HepG2 (cell line): ENCODE measurements around the gene PSORS1C2. TPM values are rescaled to one million over a fixed set of nuclear protein-coding genes. Genes with fewer than 3 reads are reported as not detected.
"Not testable (repeated sequence)": the region's sequence is repeated elsewhere in the genome, so short reads cannot be mapped to it uniquely, and the experiment has no call there.

Experiments
- ATAC-seq: fragments of 200-7000 bp; cut with Tn5 transposase; 3 replicates; pipeline ENCODE4 v1.9.1; 2020; ENCODE audit warnings: mild to moderate bottlenecking, moderate library complexity
- BruUV-seq: library from RNA; stranded (reverse); fragments of 400-500 nt; replicated peaks from 2 replicates; lab custom pipeline; 2021; lab: Mats Ljungman, UMichigan
- CTCF ChIA-PET: fragments of 300-600 bp; formaldehyde crosslinking; extraction: SDS; loops from one replicate; lab custom pipeline; 2021; ENCODE audit warnings: low total read pairs, inconsistent platforms, low intra/inter-chr PET ratio; lab: Yijun Ruan, JAX
- POLR2A ChIA-PET: fragments of 350-600 bp; sonication (Branson Sonifier 250); formaldehyde crosslinking; loops from one replicate; lab custom pipeline; 2020; ENCODE audit warnings: antibody characterized with exemption, inconsistent platforms; lab: Yijun Ruan, JAX
- DNase-seq: peaks from one replicate; pipeline ENCODE4 v3.0.0-alpha.2; 2015; ENCODE audit warnings: low spot score
- FAIRE-seq: peaks from 3 replicates; lab custom pipeline; 2011; peaks lifted over from hg19 to GRCh38; lab: Jason Lieb, UNC
- H2AFZ ChIP-seq: one replicate; pipeline ENCODE4 v1.6.1; 2011; ENCODE audit warnings: low read length, inconsistent platforms
- H3K27ac ChIP-seq: fragments of 300-600 bp; 3 replicates; pipeline ENCODE4 v1.8.0; 2011; ENCODE audit warnings: mixed run types, mild to moderate bottlenecking, mixed read lengths, low read length, inconsistent platforms; ENCODE audit not compliant: insufficient read depth; ENCODE audit errors: extremely low read length
- H3K27me3 ChIP-seq, 2 experiments: fragments of 200-600 bp in 1 of 2; 2 replicates in 1 of 2; 3 replicates in 1 of 2; pipeline versions ENCODE4 v1.6.0 to v1.8.0; 2011; ENCODE audit warnings: low read length in 2 of 2, mild to moderate bottlenecking in 2 of 2, moderate library complexity in 2 of 2, inconsistent platforms in 1 of 2; ENCODE audit not compliant: insufficient read depth in 2 of 2, control insufficient read depth in 1 of 2
- H3K36me3 ChIP-seq, 2 experiments: fragments of 200-600 bp in 1 of 2; replicated peaks in 1 of 2; 2 replicates in 1 of 2; 3 replicates in 1 of 2; pipeline versions ENCODE4 v1.5.1 to v1.8.0; 2011; ENCODE audit warnings: low read length in 2 of 2, inconsistent platforms in 1 of 2; ENCODE audit not compliant: insufficient read depth in 2 of 2, control insufficient read depth in 1 of 2
- H3K4me1 ChIP-seq: 2 replicates; pipeline ENCODE4 v1.5.1; 2012; ENCODE audit warnings: low read length, inconsistent platforms; ENCODE audit not compliant: insufficient read depth
- H3K4me2 ChIP-seq: 2 replicates; pipeline ENCODE4 v1.6.0; 2011; ENCODE audit warnings: low read depth, low read length, inconsistent platforms
- H3K4me3 ChIP-seq, 3 experiments: fragments of 200-600 bp in 1 of 3; sonication (generic), shearing (Covaris generic) in 1 of 3; replicated peaks in 1 of 3; 2 replicates each; pipeline ENCODE4 v1.5.1; 2011 to 2016; ENCODE audit warnings: low read length in 3 of 3, inconsistent platforms in 2 of 3, low read depth in 2 of 3, mild to moderate bottlenecking in 2 of 3, control low read depth in 1 of 3, mixed read lengths in 1 of 3; ENCODE audit not compliant: insufficient read depth in 1 of 3
- H3K79me2 ChIP-seq: one replicate; pipeline ENCODE4 v1.6.1; 2011; ENCODE audit warnings: low read length, inconsistent platforms; ENCODE audit not compliant: insufficient read depth
- H3K9ac ChIP-seq: 2 replicates; pipeline ENCODE4 v1.6.0; 2011; ENCODE audit warnings: mild to moderate bottlenecking, low read depth, low read length, inconsistent platforms; ENCODE audit not compliant: insufficient read depth
- H3K9me3 ChIP-seq: 2 replicates; pipeline ENCODE4 v1.5.1; 2012; ENCODE audit warnings: mild to moderate bottlenecking, low read length
- H4K20me1 ChIP-seq: 2 replicates; pipeline ENCODE4 v1.6.0; 2011; ENCODE audit warnings: inconsistent platforms, mild to moderate bottlenecking, low read length, moderate library complexity; ENCODE audit not compliant: insufficient read depth
- NFIC ChIP-seq: IDR thresholded peaks from 2 replicates; pipeline ENCODE4 v1.6.1; 2012; ENCODE audit warnings: mild to moderate bottlenecking, low read length, inconsistent platforms
- RORA ChIP-seq: sonication (generic); formaldehyde crosslinking; IDR thresholded peaks from 2 replicates; pipeline ENCODE4 v1.5.0; 2020; ENCODE audit warnings: mild to moderate bottlenecking, missing genetic modification reagents, moderate library complexity
- TGIF2 ChIP-seq: IDR thresholded peaks from 2 replicates; pipeline ENCODE4 v1.6.1; 2016; ENCODE audit warnings: control low read depth, missing compliant biosample characterization
- ZBTB37 ChIP-seq: sonication (generic); formaldehyde crosslinking; IDR thresholded peaks from 2 replicates; pipeline ENCODE4 v1.4.0; 2020; ENCODE audit warnings: mild to moderate bottlenecking, missing genetic modification reagents
- ZNF230 ChIP-seq: sonication (generic); formaldehyde crosslinking; IDR thresholded peaks from 2 replicates; pipeline ENCODE4 v1.4.0; 2020; ENCODE audit warnings: mild to moderate bottlenecking, missing genetic modification reagents
- ZNF337 ChIP-seq: sonication (generic); formaldehyde crosslinking; IDR thresholded peaks from 2 replicates; pipeline ENCODE4 v1.5.1; 2020; ENCODE audit warnings: missing genetic modification reagents, low read depth, mild to moderate bottlenecking, borderline replicate concordance
- ZNF414 ChIP-seq: sonication (generic); formaldehyde crosslinking; IDR thresholded peaks from 2 replicates; pipeline ENCODE4 v1.5.0; 2020; ENCODE audit warnings: missing genetic modification reagents
- ZNF567 ChIP-seq: sonication (generic); formaldehyde crosslinking; IDR thresholded peaks from 2 replicates; pipeline ENCODE4 v1.8.1; 2023; ENCODE audit warnings: mild to moderate bottlenecking, missing genetic modification reagents, borderline replicate concordance
- ZNF816 ChIP-seq: sonication (generic); formaldehyde crosslinking; IDR thresholded peaks from 2 replicates; pipeline ENCODE4 v1.8.0; 2022; ENCODE audit warnings: missing genetic modification reagents, mild to moderate bottlenecking, borderline replicate concordance
- ZNF850 ChIP-seq: sonication (generic); formaldehyde crosslinking; conservative IDR thresholded peaks from 2 replicates; pipeline ENCODE4 v1.9.0; 2021; ENCODE audit warnings: mild to moderate bottlenecking, missing genetic modification reagents
- WGBS: methylation state at CpG from one replicate; pipeline ENCODE4 v1.1.6; 2017; ENCODE audit warnings: low lambda C conversion rate; 5-methylcytosine and 5-hydroxymethylcytosine counted together
- in situ Hi-C: cut with HindIII; loops from 2 replicates; pipeline ENCODE4 v1.10.0; 2017; ENCODE audit warnings: low pct_unique_long_range_greater_than_20kb; ENCODE audit not compliant: extremely low pct_ligation_motif_present
- intact Hi-C: fragments of 100-400 bp; cut with micrococcal nuclease; formaldehyde crosslinking; loops from one replicate; pipeline ENCODE4 v1.10.0; 2022; ENCODE audit not compliant: unreplicated experiment
- polyA plus RNA-seq, 8 experiments: library from polyadenylated mRNA; depleted of rRNA in 3 of 8; stranded (reverse) in 7 of 8; unstranded in 1 of 8; fragments of >200 nt; fragmentation: Illumina TruSeq in 4 of 8; extraction: Trizol in 4 of 8; gene quantifications; 2 replicates each; pipeline versions ENCODE4 v1.2.1 to v1.2.3, GENCODE V29; 2011 to 2016; ENCODE audit warnings: low read depth in 4 of 8, missing spikeins in 1 of 8, mixed read lengths in 1 of 8; ENCODE audit not compliant: insufficient read depth in 1 of 8
- total RNA-seq, 5 experiments: library from RNA; depleted of rRNA; stranded (reverse); fragments of >200 nt; fragmentation: Illumina TruSeq; extraction: Trizol; gene quantifications; 2 replicates each; pipeline ENCODE4 v1.2.3, GENCODE V29; 2016; ENCODE audit warnings: low read depth in 1 of 5
- TF ChIP-seq, protein P1 (sequence below): sonication (generic); formaldehyde crosslinking; IDR thresholded peaks from 2 replicates; pipeline ENCODE4 v1.5.0; 2020; ENCODE audit warnings: mild to moderate bottlenecking, missing genetic modification reagents
- TF ChIP-seq, protein P2 (sequence below): sonication (generic); formaldehyde crosslinking; IDR thresholded peaks from 2 replicates; pipeline ENCODE4 v1.4.0; 2020; ENCODE audit warnings: low read depth, mild to moderate bottlenecking, missing genetic modification reagents
- TF ChIP-seq, protein P3 (sequence below): sonication (generic); formaldehyde crosslinking; IDR thresholded peaks from 2 replicates; pipeline ENCODE4 v1.4.0; 2020; ENCODE audit warnings: mild to moderate bottlenecking, missing genetic modification reagents, borderline replicate concordance

The PSORS1C2 gene
- total and polyA plus RNA-seq, 2 of the 13 experiments (the other 11 are each of a cell fraction or from before 2014, with no cell fraction given): not detected

- FAIRE-seq, CTCF ChIA-PET, in situ Hi-C loops, H3K36me3 ChIP-seq, H3K9me3 ChIP-seq, H3K27me3 ChIP-seq, H4K20me1 ChIP-seq, DNase-seq: not testable (repeated sequence)
- Histone ChIP-seq H2AFZ (peak overlapping the region; percentile 65), H3K9ac (peak overlapping the region; percentile 88), H3K4me1 (peaks cover 44% of the 10 kb centered on the region), H3K4me3 (peak overlapping the region; percentile 57 to 87 (median 70)), H3K4me2 (peak overlapping the region; percentile 94), H3K27ac (peak overlapping the region; percentile 94), H3K79me2 (peaks cover 39% of the 10 kb centered on the region)
- TSS peak; percentile 87 for BruUV-seq
- WGBS: 0% methylated on average over 4 of the region's 4 CpGs
- POLR2A ChIA-PET: interaction anchor here (1.5 kb wide), 1 partner anchor 48 kb away, joined by 5 read pairs; no protein-coding TSS in a partner anchor
- intact Hi-C loops: loop anchor here (1.0 kb wide), 1 partner anchor 27 kb away; the partner anchor contains the start of gene TCF19
- ATAC-seq: peak; percentile 46
- peak; percentile 75; the same call in 1 of the 2 replicates for TF ChIP-seq ZNF850
- TF ChIP-seq ZNF337 (CRISPR knock-in tag): peak; percentile 36; the same call in 1 of the 2 replicates
- TF ChIP-seq, protein P1, sequence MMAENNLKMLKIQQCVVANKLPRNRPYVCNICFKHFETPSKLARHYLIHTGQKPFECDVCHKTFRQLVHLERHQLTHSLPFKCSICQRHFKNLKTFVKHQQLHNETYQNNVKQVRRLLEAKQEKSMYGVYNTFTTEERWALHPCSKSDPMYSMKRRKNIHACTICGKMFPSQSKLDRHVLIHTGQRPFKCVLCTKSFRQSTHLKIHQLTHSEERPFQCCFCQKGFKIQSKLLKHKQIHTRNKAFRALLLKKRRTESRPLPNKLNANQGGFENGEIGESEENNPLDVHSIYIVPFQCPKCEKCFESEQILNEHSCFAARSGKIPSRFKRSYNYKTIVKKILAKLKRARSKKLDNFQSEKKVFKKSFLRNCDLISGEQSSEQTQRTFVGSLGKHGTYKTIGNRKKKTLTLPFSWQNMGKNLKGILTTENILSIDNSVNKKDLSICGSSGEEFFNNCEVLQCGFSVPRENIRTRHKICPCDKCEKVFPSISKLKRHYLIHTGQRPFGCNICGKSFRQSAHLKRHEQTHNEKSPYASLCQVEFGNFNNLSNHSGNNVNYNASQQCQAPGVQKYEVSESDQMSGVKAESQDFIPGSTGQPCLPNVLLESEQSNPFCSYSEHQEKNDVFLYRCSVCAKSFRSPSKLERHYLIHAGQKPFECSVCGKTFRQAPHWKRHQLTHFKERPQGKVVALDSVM (CRISPR knock-in tag): 0 out of 2 replicates have a peak, but pooled peaks have one; percentile 33
- TF ChIP-seq TGIF2 (CRISPR knock-in tag): peak; percentile 10; the same call in 1 of the 2 replicates
- TF ChIP-seq, protein P2, sequence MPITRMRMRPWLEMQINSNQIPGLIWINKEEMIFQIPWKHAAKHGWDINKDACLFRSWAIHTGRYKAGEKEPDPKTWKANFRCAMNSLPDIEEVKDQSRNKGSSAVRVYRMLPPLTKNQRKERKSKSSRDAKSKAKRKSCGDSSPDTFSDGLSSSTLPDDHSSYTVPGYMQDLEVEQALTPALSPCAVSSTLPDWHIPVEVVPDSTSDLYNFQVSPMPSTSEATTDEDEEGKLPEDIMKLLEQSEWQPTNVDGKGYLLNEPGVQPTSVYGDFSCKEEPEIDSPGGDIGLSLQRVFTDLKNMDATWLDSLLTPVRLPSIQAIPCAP (CRISPR knock-in tag): peak; percentile 32; the same call in 1 of the 2 replicates
- 0 out of 2 replicates have a peak, but pooled peaks have one; percentile 16 for TF ChIP-seq ZBTB37 (CRISPR knock-in tag)
- peak; percentile 74; the same call in 1 of the 2 replicates for TF ChIP-seq ZNF816 (CRISPR knock-in tag)
- 0 out of 2 replicates have a peak, but pooled peaks have one; percentile 3 for TF ChIP-seq NFIC
- TF ChIP-seq ZNF567 (CRISPR knock-in tag): 0 out of 2 replicates have a peak, but pooled peaks have one; percentile 54
- TF ChIP-seq RORA (CRISPR knock-in tag): 0 out of 2 replicates have a peak, but pooled peaks have one; percentile 68
- peak; percentile 18; the same call in 1 of the 2 replicates for TF ChIP-seq ZNF414
- 0 out of 2 replicates have a peak, but pooled peaks have one; percentile 68 for TF ChIP-seq ZNF230 (CRISPR knock-in tag)
- TF ChIP-seq, protein P3, sequence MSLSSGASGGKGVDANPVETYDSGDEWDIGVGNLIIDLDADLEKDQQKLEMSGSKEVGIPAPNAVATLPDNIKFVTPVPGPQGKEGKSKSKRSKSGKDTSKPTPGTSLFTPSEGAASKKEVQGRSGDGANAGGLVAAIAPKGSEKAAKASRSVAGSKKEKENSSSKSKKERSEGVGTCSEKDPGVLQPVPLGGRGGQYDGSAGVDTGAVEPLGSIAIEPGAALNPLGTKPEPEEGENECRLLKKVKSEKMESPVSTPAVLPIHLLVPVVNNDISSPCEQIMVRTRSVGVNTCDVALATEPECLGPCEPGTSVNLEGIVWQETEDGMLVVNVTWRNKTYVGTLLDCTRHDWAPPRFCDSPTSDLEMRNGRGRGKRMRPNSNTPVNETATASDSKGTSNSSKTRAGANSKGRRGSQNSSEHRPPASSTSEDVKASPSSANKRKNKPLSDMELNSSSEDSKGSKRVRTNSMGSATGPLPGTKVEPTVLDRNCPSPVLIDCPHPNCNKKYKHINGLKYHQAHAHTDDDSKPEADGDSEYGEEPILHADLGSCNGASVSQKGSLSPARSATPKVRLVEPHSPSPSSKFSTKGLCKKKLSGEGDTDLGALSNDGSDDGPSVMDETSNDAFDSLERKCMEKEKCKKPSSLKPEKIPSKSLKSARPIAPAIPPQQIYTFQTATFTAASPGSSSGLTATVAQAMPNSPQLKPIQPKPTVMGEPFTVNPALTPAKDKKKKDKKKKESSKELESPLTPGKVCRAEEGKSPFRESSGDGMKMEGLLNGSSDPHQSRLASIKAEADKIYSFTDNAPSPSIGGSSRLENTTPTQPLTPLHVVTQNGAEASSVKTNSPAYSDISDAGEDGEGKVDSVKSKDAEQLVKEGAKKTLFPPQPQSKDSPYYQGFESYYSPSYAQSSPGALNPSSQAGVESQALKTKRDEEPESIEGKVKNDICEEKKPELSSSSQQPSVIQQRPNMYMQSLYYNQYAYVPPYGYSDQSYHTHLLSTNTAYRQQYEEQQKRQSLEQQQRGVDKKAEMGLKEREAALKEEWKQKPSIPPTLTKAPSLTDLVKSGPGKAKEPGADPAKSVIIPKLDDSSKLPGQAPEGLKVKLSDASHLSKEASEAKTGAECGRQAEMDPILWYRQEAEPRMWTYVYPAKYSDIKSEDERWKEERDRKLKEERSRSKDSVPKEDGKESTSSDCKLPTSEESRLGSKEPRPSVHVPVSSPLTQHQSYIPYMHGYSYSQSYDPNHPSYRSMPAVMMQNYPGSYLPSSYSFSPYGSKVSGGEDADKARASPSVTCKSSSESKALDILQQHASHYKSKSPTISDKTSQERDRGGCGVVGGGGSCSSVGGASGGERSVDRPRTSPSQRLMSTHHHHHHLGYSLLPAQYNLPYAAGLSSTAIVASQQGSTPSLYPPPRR (CRISPR knock-in tag): 0 out of 2 replicates have a peak, but pooled peaks have one; percentile 1
These were observed 46.8 kb upstream of the PSORS1C2 start for GRCh38 chr6:31185695-31186051.
